Measurements from ENCODE around the gene SHROOM1. TPM values are rescaled to one million over a fixed set of nuclear protein-coding genes. Genes with fewer than 3 reads are reported as not detected.
"Not testable (repeated sequence)": the region's sequence is repeated elsewhere in the genome, so short reads cannot be mapped to it uniquely, and the experiment has no call there.

The SHROOM1 gene
- total RNA-seq, 1 experiment from 2014 or later: 13.5 TPM

DNA sequence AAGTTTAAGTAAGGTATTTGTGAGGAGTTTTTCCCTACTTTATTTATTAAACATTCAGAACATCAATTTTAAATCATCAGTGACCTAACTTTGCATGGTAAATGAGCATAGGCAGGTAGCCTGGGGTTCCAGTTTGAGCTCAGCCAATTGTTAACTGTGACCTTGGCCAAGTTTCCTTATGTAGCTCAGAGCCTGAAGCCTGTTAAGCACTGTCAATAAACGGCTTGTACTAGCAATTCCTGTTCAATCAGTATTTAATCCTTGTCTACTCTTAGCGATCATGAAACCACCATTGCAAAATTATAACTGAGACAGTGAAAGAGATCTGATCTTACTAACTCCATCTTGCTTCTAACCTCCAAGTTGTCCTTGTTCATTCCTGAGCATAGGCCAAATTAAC is 22.0 kb downstream of the SHROOM1 start:
- DNase-seq (ENCODE audit: low read depth, low spot score) (no peak), ATAC-seq (no peak)
- peaks cover 4% of the 10 kb centered on the region; the same call in 1 of the 2 replicates for H3K4me1 ChIP-seq (ENCODE audit: control insufficient read depth, insufficient read depth, low read length)
- no peaks in the 10 kb centered on the region for H3K9me3 ChIP-seq (ENCODE audit: control insufficient read depth, insufficient read depth, low read depth, low read length)
- in situ Hi-C loops (cut with HindIII; ENCODE audit: low pct_unique_long_range_greater_than_20kb, low sequenced_read_pairs): no loop called here
- ChIA-PET POLR2A (interaction anchor here (0.5 kb wide), 1 partner anchor 213 kb away, joined by 3 read pairs; no protein-coding TSS in a partner anchor), CTCF (interaction anchor here (1.0 to 3.1 kb wide), 2 partner anchors 12 to 53 kb away, joined by 4 to 11 read pairs; no protein-coding TSS in a partner anchor)
- no peaks in the 10 kb centered on the region for H3K36me3 ChIP-seq (ENCODE audit: control insufficient read depth, insufficient read depth, low read length)
- no peak overlapping the region for H3K4me3 ChIP-seq (ENCODE audit: low read depth in 2 of 2, low read length in 2 of 2)
- TF ChIP-seq POLR2AphosphoS5 (IDR thresholded peaks at IDR 0.05; ENCODE audit: low read depth, low read length): no peak
- TF ChIP-seq REST (IDR thresholded peaks at IDR 0.05; ENCODE audit: insufficient read depth in 1 of 2, low read depth in 2 of 2, low read length in 1 of 2): no peak
- TF ChIP-seq, protein P1, sequence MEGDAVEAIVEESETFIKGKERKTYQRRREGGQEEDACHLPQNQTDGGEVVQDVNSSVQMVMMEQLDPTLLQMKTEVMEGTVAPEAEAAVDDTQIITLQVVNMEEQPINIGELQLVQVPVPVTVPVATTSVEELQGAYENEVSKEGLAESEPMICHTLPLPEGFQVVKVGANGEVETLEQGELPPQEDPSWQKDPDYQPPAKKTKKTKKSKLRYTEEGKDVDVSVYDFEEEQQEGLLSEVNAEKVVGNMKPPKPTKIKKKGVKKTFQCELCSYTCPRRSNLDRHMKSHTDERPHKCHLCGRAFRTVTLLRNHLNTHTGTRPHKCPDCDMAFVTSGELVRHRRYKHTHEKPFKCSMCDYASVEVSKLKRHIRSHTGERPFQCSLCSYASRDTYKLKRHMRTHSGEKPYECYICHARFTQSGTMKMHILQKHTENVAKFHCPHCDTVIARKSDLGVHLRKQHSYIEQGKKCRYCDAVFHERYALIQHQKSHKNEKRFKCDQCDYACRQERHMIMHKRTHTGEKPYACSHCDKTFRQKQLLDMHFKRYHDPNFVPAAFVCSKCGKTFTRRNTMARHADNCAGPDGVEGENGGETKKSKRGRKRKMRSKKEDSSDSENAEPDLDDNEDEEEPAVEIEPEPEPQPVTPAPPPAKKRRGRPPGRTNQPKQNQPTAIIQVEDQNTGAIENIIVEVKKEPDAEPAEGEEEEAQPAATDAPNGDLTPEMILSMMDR (IDR thresholded peaks at IDR 0.05): no peak
- no peak for TF ChIP-seq TCF7L2 (IDR thresholded peaks at IDR 0.05; ENCODE audit: low read depth, low read length)
- TF ChIP-seq SIN3A (IDR thresholded peaks at IDR 0.05; ENCODE audit: borderline replicate concordance, insufficient read depth, low read depth, low read length): no peak
- H3K27me3 ChIP-seq (ENCODE audit: control insufficient read depth, insufficient read depth, low read length): peaks cover 10% of the 10 kb centered on the region
- no TSS peak for BruUV-seq (replicated peaks)
- intact Hi-C loops (cut with micrococcal nuclease; ENCODE audit: unreplicated experiment): no loop called here
- H3K27ac ChIP-seq (ENCODE audit: low read length): no peak overlapping the region

- H3K4me1 ChIP-seq (ENCODE audit: control insufficient read depth, insufficient read depth, low read length): no peaks in the 10 kb centered on the region
- ATAC-seq (peak; percentile 75), DNase-seq (ENCODE audit: low read depth, low spot score) (no peak)
- intact Hi-C loops (cut with micrococcal nuclease; ENCODE audit: unreplicated experiment): no loop called here
- H3K9me3 ChIP-seq (ENCODE audit: control insufficient read depth, insufficient read depth, low read depth, low read length): no peaks in the 10 kb centered on the region
- H3K27ac ChIP-seq (ENCODE audit: low read length): no peak overlapping the region
- no peak overlapping the region for H3K4me3 ChIP-seq (ENCODE audit: low read depth in 2 of 2, low read length in 2 of 2)
- CTCF ChIA-PET: interaction anchor here (0.6 to 1.0 kb wide), 4 partner anchors 14 to 250 kb away, joined by 3 to 7 read pairs (median 4); no protein-coding TSS in a partner anchor
- in situ Hi-C loops (cut with HindIII; ENCODE audit: low pct_unique_long_range_greater_than_20kb, low sequenced_read_pairs): no loop called here
- peaks cover 4% of the 10 kb centered on the region; the same call in 1 of the 2 replicates for H3K27me3 ChIP-seq (ENCODE audit: control insufficient read depth, insufficient read depth, low read length)
- BruUV-seq (replicated peaks): no TSS peak
- POLR2A ChIA-PET: no interaction called here
- TF ChIP-seq, protein P1 (IDR thresholded peaks at IDR 0.05): peak; percentile 39
- no peak for TF ChIP-seq SIN3A (IDR thresholded peaks at IDR 0.05; ENCODE audit: borderline replicate concordance, insufficient read depth, low read depth, low read length)
- H3K36me3 ChIP-seq (ENCODE audit: control insufficient read depth, insufficient read depth, low read length): no peaks in the 10 kb centered on the region
Observed at GRCh38 chr5:132807163-132807838, 23.1 kb downstream of the SHROOM1 start.

DNA sequence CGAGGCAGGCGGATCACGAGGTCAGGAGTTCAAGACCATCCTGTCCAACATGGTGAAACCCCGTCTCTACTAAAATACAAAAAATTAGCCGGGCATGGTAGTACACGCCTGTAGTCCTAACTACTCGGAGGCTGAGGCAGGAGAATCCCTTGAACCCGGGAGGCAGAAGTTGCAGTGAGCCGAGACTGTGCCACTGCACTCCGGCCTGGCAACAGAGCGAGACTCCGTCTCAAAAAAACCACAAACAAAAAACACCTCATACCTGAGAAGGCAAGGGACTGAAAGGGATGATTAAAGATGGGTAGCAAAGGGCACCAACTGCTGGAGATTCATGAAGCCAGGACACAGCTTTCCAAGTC is 23.7 kb downstream of the SHROOM1 start:
- POLR2A ChIA-PET; H3K27ac ChIP-seq (ENCODE audit: low read length); DNase-seq (ENCODE audit: low read depth, low spot score); BruUV-seq (replicated peaks); H3K36me3 ChIP-seq (ENCODE audit: control insufficient read depth, insufficient read depth, low read length); H3K9me3 ChIP-seq (ENCODE audit: control insufficient read depth, insufficient read depth, low read depth, low read length); H3K4me1 ChIP-seq (ENCODE audit: control insufficient read depth, insufficient read depth, low read length); intact Hi-C loops (cut with micrococcal nuclease; ENCODE audit: unreplicated experiment); in situ Hi-C loops (cut with HindIII; ENCODE audit: low pct_unique_long_range_greater_than_20kb, low sequenced_read_pairs); H3K27me3 ChIP-seq (ENCODE audit: control insufficient read depth, insufficient read depth, low read length); ATAC-seq; H3K4me3 ChIP-seq (ENCODE audit: low read depth in 2 of 2, low read length in 2 of 2): not testable (repeated sequence)
- CTCF ChIA-PET: interaction anchor here (0.6 to 1.0 kb wide), 4 partner anchors 14 to 250 kb away, joined by 3 to 7 read pairs (median 4); no protein-coding TSS in a partner anchor

DNA sequence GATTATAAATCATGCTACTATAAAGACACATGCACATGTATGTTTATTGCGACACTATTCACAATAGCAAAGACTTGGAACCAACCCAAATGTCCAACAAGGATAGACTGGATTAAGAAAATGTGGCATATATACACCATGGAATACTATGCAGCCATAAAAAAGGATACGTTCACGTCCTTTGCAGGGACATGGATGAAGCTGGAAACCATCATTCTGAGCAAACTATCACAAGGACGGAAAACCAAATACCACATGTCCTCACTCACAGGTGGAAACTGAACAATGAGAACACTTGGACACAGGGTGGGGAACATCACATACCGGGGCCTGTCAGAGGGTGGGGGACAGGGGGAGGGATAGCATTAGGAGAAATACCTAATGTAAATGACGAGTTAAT is 24.6 kb downstream of the SHROOM1 start:
- H3K27me3 ChIP-seq (ENCODE audit: control insufficient read depth, insufficient read depth, low read length); H3K4me1 ChIP-seq (ENCODE audit: control insufficient read depth, insufficient read depth, low read length); H3K27ac ChIP-seq (ENCODE audit: low read length); H3K36me3 ChIP-seq (ENCODE audit: control insufficient read depth, insufficient read depth, low read length); POLR2A ChIA-PET; in situ Hi-C loops (cut with HindIII; ENCODE audit: low pct_unique_long_range_greater_than_20kb, low sequenced_read_pairs); H3K9me3 ChIP-seq (ENCODE audit: control insufficient read depth, insufficient read depth, low read depth, low read length); intact Hi-C loops (cut with micrococcal nuclease; ENCODE audit: unreplicated experiment); H3K4me3 ChIP-seq (ENCODE audit: low read depth in 2 of 2, low read length in 2 of 2); BruUV-seq (replicated peaks); ATAC-seq; DNase-seq (ENCODE audit: low read depth, low spot score); CTCF ChIA-PET: not testable (repeated sequence)
